Left ventricle myocardium inferior (tissue), 1 donor: ENCODE results near the gene DCST1. TPM values are rescaled to one million over a fixed set of nuclear protein-coding genes. Genes with fewer than 3 reads are reported as not detected.

ENCODE experiments used
- DNase-seq: peaks from one replicate; pipeline ENCODE4 v3.0.0-alpha.2; 2020
- H3K27ac ChIP-seq: fragments of 200-600 bp; replicated peaks from 2 replicates; pipeline ENCODE4 v1.8.0; 2021
- H3K27me3 ChIP-seq: fragments of 200-600 bp; 2 replicates; pipeline ENCODE4 v1.8.0; 2021; ENCODE audit warnings: low read depth
- H3K36me3 ChIP-seq: fragments of 200-600 bp; 2 replicates; pipeline ENCODE4 v1.8.0; 2021
- H3K4me1 ChIP-seq: fragments of 200-600 bp; 2 replicates; pipeline ENCODE4 v1.8.0; 2021
- H3K4me3 ChIP-seq: fragments of 200-600 bp; 2 replicates; pipeline ENCODE4 v1.8.0; 2021; ENCODE audit warnings: mild to moderate bottlenecking, moderate library complexity
- H3K9me3 ChIP-seq: fragments of 200-600 bp; replicated peaks from 2 replicates; pipeline ENCODE4 v1.8.0; 2021
- intact Hi-C: fragments of 100-400 bp; cut with micrococcal nuclease; formaldehyde crosslinking; loops from one replicate; pipeline ENCODE4 v1.11.0; 2022
- total RNA-seq: library from RNA; stranded (reverse); fragmentation: NEBNext Ultra II Directional; extraction: Animal tissue kit (Norgen Biotek cat#: 25700); gene quantifications from one replicate; pipeline ENCODE4 v1.2.1, GENCODE V29; 2021
- TF ChIP-seq, protein P1 (sequence below): fragments of 200-600 bp; IDR thresholded peaks from 2 replicates; pipeline ENCODE4 v1.8.0; 2021; ENCODE audit warnings: antibody characterized with exemption, mild to moderate bottlenecking, borderline replicate concordance
- donor health status: DM: no; HTN: yes; CAD: no; lungs with severe emphysema.

Gene DCST1
- total RNA-seq, 1 donor from 2014 or later = not detected

DNA sequence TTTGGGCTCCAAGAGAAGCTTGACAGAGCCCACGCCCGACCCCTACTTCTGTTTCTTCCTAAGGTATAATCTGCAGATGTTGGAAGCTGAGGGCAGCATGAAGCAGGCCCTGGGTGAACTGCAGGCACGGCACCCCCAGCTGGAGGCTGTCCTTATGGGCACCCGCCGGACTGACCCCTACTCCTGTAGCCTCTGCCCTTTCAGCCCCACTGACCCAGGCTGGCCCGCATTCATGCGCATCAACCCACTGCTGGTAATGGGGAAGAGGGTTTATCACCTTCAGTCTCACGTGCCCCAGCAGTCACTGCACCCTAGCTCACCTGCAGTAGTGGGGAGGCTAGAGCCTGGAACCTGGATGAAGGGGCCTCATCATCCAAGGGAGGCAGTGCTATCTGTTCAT is 43.3 kb upstream of the DCST1 start:
- Histone ChIP-seq H3K4me3 (no peak overlapping the region), H3K36me3 (peaks cover 50% of the 10 kb centered on the region), H3K4me1 (peaks cover 12% of the 10 kb centered on the region), H3K27ac (no peak overlapping the region), H3K27me3 (no peaks in the 10 kb centered on the region), H3K9me3 (no peaks in the 10 kb centered on the region)
- TF ChIP-seq, protein P1, sequence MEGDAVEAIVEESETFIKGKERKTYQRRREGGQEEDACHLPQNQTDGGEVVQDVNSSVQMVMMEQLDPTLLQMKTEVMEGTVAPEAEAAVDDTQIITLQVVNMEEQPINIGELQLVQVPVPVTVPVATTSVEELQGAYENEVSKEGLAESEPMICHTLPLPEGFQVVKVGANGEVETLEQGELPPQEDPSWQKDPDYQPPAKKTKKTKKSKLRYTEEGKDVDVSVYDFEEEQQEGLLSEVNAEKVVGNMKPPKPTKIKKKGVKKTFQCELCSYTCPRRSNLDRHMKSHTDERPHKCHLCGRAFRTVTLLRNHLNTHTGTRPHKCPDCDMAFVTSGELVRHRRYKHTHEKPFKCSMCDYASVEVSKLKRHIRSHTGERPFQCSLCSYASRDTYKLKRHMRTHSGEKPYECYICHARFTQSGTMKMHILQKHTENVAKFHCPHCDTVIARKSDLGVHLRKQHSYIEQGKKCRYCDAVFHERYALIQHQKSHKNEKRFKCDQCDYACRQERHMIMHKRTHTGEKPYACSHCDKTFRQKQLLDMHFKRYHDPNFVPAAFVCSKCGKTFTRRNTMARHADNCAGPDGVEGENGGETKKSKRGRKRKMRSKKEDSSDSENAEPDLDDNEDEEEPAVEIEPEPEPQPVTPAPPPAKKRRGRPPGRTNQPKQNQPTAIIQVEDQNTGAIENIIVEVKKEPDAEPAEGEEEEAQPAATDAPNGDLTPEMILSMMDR = no peak
- no peak for DNase-seq
- intact Hi-C loops = no loop called here

DNA sequence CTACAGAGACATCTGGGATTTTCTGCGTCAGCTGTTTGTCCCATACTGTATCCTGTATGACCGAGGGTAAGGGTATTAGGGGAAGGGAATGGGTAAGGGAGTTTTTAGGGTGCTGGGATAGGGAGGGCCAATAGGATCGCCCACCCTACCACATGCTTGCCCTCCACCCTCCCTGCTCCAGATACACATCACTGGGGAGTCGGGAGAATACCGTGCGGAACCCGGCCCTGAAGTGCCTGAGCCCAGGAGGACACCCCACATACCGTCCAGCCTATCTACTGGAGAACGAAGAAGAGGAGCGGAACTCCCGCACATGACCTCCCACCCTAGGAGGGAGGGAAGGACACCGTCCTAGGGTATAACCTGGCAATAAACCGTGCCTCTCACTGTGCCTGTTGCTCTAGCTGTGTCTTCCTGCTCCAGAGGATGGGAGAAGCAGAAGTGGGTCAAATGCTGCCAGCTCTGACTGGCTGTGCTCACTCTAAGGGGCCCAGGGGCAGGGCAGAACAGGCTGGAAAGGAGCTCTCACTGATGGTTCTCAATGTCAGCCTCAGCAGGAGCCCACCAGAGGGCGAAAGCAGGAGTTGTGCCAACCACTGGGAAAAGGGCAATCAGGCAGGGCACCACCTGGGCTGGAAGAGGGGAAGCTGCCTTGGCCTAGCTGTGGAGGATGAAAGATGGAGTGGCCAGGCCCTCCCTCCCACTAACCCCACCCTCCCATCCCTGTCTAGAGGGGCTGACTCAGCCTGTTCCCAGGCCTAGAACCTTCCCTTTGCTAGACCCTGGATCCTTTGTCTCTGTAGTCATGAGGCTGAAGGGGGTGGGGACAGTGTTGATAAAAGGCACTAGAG is 40.7 kb upstream of the DCST1 start:
- Histone ChIP-seq H3K9me3 (no peaks in the 10 kb centered on the region), H3K4me1 (peaks cover 16% of the 10 kb centered on the region), H3K27ac (no peak overlapping the region), H3K4me3 (no peak overlapping the region), H3K27me3 (no peaks in the 10 kb centered on the region), H3K36me3 (peaks cover 39% of the 10 kb centered on the region)
- DNase-seq = no peak
- intact Hi-C loops = no loop called here
- TF ChIP-seq, protein P1 = no peak

DNA sequence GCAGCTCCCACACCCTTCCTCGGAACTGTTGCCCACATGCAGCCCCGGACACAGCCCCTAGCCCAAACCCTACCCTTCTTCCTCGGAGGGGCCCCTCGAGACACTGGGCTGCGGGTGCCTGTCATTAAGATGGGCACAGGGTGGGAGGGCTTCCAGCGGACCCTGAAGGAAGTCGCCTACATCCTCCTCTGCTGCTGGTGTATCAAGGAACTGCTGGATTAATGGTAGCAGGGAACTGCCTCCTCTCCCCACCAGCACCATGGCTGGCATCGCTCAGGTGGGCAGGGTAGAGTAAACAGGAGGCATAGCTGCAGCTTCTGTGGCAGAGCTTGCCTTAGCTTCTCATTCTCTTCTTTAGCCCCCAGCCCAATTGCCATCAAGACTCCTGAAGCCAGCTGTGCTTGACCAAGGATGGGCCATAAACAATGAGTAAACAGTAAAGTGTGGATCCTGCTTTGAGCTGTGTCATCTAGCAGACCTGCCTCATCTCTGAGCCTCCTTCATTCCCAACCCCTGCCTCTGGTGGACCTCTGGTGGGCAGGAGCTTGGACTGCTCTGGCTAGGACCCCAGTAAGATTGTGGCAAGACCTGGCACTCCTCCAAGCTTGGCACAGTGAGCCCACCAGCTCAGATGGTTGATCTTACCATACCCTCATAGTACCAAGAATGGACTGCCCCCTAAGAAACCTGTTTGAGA is 39.9 kb upstream of the DCST1 start, which contains the start of gene LENEP:
TSS of gene LENEP (plus strand) at position 15 of the 697 bp plus-strand sequence. CDS start at position 37, 22 bp downstream.
- intact Hi-C loops = no loop called here
- no peak within 1 kb of the TSS for H3K27ac ChIP-seq
- TF ChIP-seq, protein P1 = no peak
- no peak within 1 kb of the TSS for H3K4me3 ChIP-seq
- H3K27me3 ChIP-seq = no peaks in the 10 kb centered on the region
- DNase-seq = no peak
- no peaks in the 10 kb centered on the region for H3K9me3 ChIP-seq
- H3K36me3 ChIP-seq = peaks cover 32% of the 10 kb centered on the region
- peaks cover 16% of the 10 kb centered on the region for H3K4me1 ChIP-seq

DNA sequence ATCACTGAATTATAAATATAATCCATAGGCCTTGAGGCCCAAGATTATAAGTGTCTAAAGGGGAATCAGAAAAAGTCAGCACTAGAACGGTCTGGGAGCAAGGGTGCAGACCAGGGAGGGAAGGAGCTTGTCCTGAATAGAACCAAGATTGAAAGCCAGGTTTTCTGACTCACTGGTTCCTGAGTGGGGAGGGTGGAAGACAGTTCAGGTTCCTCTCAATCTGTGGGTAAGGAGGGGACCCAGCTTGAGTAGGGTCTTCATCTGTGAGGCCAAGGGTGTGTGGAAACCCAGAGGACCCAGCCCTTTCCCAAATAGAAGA is 39.4 kb upstream of the DCST1 start:
- no peaks in the 10 kb centered on the region for H3K27me3 ChIP-seq
- H3K9me3 ChIP-seq = no peaks in the 10 kb centered on the region
- peaks cover 27% of the 10 kb centered on the region for H3K36me3 ChIP-seq
- no peak for DNase-seq
- no peak overlapping the region for H3K4me3 ChIP-seq
- H3K4me1 ChIP-seq = peaks cover 17% of the 10 kb centered on the region
- H3K27ac ChIP-seq = no peak overlapping the region
- TF ChIP-seq, protein P1 = no peak
- intact Hi-C loops = no loop called here

DNA sequence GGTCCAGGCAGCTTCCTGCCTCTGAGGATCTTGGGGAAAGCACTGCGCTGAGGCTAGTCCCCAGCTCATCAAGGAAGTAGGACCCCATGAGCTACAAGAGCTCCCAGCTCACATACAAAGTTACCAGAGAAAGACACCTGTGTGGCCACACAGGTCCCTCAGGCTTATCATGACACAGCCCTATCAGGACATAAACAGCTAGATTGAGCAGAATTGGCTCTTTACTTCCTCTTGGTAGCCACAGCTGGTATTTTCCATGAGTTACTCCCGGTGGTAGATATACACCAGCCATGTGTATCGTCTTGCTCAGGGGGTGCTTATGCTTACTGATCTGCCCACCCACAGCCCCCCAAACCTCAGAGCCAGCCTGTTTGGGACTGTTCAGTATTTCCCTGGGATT is 39.0 kb upstream of the DCST1 start:
- Histone ChIP-seq H3K36me3 (peaks cover 24% of the 10 kb centered on the region), H3K27ac (no peak overlapping the region), H3K4me1 (peaks cover 17% of the 10 kb centered on the region), H3K9me3 (no peaks in the 10 kb centered on the region), H3K27me3 (no peaks in the 10 kb centered on the region), H3K4me3 (no peak overlapping the region)
- TF ChIP-seq, protein P1 = no peak
- intact Hi-C loops = no loop called here
- no peak for DNase-seq
